Inflammatory macrophage treated with lipopolysaccharide for 1 hour (primary cell): ENCODE data around the gene LRRC3.
"Not testable (repeated sequence)": the region's sequence is repeated elsewhere in the genome, so short reads cannot be mapped to it uniquely, and the experiment has no call there.

Source experiments
- DNase-seq, 2 donors: peaks; one replicate each; pipeline ENCODE4 v3.0.0-alpha.2; 2020 to 2022

LRRC3 gene

GRCh38 chr21:44454747-44455523, at the start of gene LRRC3:
LRRC3 (plus strand) TSS chr21:44455510; CDS start chr21:44456645, 1,135 bp downstream.
- peak; percentile 81 to 91 for DNase-seq

- DNase-seq = no peak
Observed at GRCh38 chr21:44405948-44406872, 49.1 kb upstream of the LRRC3 start.

- no peak for DNase-seq
Observed at GRCh38 chr21:44406953-44407352, 48.4 kb upstream of the LRRC3 start.

GRCh38 chr21:44407493-44407892, 47.8 kb upstream of the LRRC3 start:
- peak; percentile 39 to 82 for DNase-seq

- no peak for DNase-seq
Observed at GRCh38 chr21:44408226-44408625, 47.1 kb upstream of the LRRC3 start.

- no peak for DNase-seq
Observed at GRCh38 chr21:44413566-44414290, 41.6 kb upstream of the LRRC3 start.

- no peak for DNase-seq
Observed at GRCh38 chr21:44414291-44415072, 40.8 kb upstream of the LRRC3 start.

- no peak for DNase-seq
Observed at GRCh38 chr21:44415073-44416025, 40.0 kb upstream of the LRRC3 start.

- DNase-seq = no peak
Observed at GRCh38 chr21:44416193-44416592, 39.1 kb upstream of the LRRC3 start.

GRCh38 chr21:44417621-44418107, 37.6 kb upstream of the LRRC3 start:
- not testable (repeated sequence) for DNase-seq

GRCh38 chr21:44418108-44418875, 37.0 kb upstream of the LRRC3 start:
- DNase-seq = no peak

- no peak for DNase-seq
Observed at GRCh38 chr21:44418876-44419230, 36.5 kb upstream of the LRRC3 start.

GRCh38 chr21:44419679-44420078, 35.6 kb upstream of the LRRC3 start:
- no peak for DNase-seq

GRCh38 chr21:44420416-44421205, 34.7 kb upstream of the LRRC3 start:
- no peak for DNase-seq

- DNase-seq = no peak
Observed at GRCh38 chr21:44421901-44422840, 33.1 kb upstream of the LRRC3 start.

GRCh38 chr21:44423312-44423821, 31.9 kb upstream of the LRRC3 start:
- DNase-seq = no peak

GRCh38 chr21:44423941-44424607, 31.2 kb upstream of the LRRC3 start:
- no peak for DNase-seq
